ENCODE measurements around the gene CRADD. TPM values are rescaled to one million over a fixed set of nuclear protein-coding genes. Genes with fewer than 3 reads are reported as not detected.

Gene CRADD
- total and polyA plus RNA-seq, 4 donors = 6.3 to 28.9 (median 16.6) TPM

DNA sequence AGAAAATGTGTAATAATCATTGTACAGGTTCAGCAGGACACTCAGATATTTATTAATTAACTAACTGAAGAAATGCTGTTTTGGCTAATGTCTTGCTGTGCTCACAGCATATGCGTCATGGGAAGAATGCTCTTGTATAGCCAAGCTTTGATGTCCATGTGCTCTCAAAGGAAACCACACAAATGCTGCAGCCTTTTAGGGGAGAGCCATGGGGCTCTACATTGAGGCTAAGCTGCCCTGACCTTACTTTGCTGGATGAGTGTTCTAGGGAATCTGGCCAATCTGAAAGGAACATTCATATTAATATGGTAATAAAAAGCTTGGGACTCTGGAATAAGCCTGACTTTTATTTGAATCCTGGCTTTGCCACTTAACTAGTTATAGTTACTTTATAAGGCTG lies 9.5 kb upstream of the CRADD start:
- WGBS, 2 donors = 79 to 94% methylated on average over 1 of the region's 1 CpG
- peak in 1 of 3 donors; percentile 25 for DNase-seq
- H3K9me3 ChIP-seq (ENCODE audit: control insufficient read depth in 4 of 4, insufficient read depth in 3 of 4, low read length in 3 of 4) = peaks cover 0 to 2% (median 0%) of the 10 kb centered on the region in 4 donors
- no peak overlapping the region for H3K4me3 ChIP-seq
- no peaks in the 10 kb centered on the region for H3K4me1 ChIP-seq (ENCODE audit: control insufficient read depth in 5 of 5, insufficient read depth in 5 of 5, low read length in 5 of 5)
- no peaks in the 10 kb centered on the region for H3K36me3 ChIP-seq (ENCODE audit: control insufficient read depth in 4 of 4, insufficient read depth in 4 of 4, low read length in 4 of 4)
- H3K9ac ChIP-seq (ENCODE audit: insufficient read depth in 1 of 2, low read length in 2 of 2) = no peak overlapping the region
- TF ChIP-seq, protein P1, sequence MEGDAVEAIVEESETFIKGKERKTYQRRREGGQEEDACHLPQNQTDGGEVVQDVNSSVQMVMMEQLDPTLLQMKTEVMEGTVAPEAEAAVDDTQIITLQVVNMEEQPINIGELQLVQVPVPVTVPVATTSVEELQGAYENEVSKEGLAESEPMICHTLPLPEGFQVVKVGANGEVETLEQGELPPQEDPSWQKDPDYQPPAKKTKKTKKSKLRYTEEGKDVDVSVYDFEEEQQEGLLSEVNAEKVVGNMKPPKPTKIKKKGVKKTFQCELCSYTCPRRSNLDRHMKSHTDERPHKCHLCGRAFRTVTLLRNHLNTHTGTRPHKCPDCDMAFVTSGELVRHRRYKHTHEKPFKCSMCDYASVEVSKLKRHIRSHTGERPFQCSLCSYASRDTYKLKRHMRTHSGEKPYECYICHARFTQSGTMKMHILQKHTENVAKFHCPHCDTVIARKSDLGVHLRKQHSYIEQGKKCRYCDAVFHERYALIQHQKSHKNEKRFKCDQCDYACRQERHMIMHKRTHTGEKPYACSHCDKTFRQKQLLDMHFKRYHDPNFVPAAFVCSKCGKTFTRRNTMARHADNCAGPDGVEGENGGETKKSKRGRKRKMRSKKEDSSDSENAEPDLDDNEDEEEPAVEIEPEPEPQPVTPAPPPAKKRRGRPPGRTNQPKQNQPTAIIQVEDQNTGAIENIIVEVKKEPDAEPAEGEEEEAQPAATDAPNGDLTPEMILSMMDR (IDR thresholded peaks at IDR 0.05; ENCODE audit: control extremely low read depth, extremely low read depth) = no peak
- no peaks in the 10 kb centered on the region for H3K27me3 ChIP-seq (ENCODE audit: control insufficient read depth in 3 of 3, insufficient read depth in 3 of 3, low read length in 2 of 3)
- H3K27ac ChIP-seq (ENCODE audit: low read depth in 1 of 2, low read length in 1 of 2) = no peak overlapping the region
- ATAC-seq (ENCODE audit: insufficient read depth, low FRiP score) = no peak

DNA sequence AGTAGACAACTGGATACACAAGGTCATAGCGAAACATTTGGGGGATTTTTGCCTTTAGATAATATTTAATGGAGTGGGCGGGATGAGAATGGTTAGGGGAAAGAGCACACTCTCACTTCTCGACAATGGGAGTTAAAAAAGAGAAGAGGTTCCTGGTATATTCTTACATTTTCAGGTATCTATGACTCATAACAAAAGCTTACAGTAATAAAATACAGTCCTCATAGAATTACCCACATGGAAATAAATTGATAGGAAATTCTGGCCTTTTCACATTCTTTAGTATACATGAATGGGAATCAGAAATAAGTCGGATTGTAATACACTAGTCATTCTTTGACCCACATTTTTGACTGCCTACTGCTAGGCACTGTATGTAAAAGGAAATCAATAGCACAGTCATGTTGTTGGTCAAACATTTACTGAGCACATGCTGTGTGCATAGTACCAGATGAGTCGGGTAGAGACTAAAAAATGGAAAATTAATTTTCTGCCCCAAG lies 8.2 kb upstream of the CRADD start:
- H3K4me3 ChIP-seq = no peak overlapping the region
- no peaks in the 10 kb centered on the region for H3K4me1 ChIP-seq (ENCODE audit: control insufficient read depth in 5 of 5, insufficient read depth in 5 of 5, low read length in 5 of 5)
- H3K36me3 ChIP-seq (ENCODE audit: control insufficient read depth in 4 of 4, insufficient read depth in 4 of 4, low read length in 4 of 4) = no peaks in the 10 kb centered on the region
- H3K27ac ChIP-seq (ENCODE audit: low read depth in 1 of 2, low read length in 1 of 2) = no peak overlapping the region
- H3K27me3 ChIP-seq (ENCODE audit: control insufficient read depth in 3 of 3, insufficient read depth in 3 of 3, low read length in 2 of 3) = no peaks in the 10 kb centered on the region
- peaks cover 0 to 2% (median 0%) of the 10 kb centered on the region in 4 donors for H3K9me3 ChIP-seq (ENCODE audit: control insufficient read depth in 4 of 4, insufficient read depth in 3 of 4, low read length in 3 of 4)
- TF ChIP-seq, protein P1 (IDR thresholded peaks at IDR 0.05; ENCODE audit: control extremely low read depth, extremely low read depth) = no peak
- 77 to 89% methylated on average over 5 of the region's 5 CpGs for WGBS, 2 donors
- ATAC-seq (ENCODE audit: insufficient read depth, low FRiP score) = no peak
- H3K9ac ChIP-seq (ENCODE audit: insufficient read depth in 1 of 2, low read length in 2 of 2) = no peak overlapping the region
- DNase-seq = no peak

DNA sequence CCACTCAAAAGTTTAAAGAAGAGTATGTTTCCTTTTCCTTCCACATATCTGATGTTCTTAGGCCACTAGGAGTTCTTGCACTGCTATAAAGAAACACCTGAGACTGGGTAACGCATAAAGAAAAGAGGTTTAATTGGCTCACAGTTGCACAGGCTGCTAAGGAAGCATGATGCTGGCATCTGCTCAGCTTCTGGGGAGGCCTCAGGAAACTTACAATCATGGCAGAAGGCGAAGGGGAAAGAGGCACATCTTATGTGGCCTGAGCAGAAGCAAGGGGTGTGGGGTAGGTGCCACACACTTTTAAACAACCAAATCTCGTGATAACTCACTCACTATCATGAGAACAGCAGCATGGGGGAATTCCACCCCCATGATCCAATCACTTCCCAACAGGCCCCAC lies 7.7 kb upstream of the CRADD start:
- no peak overlapping the region for H3K4me3 ChIP-seq
- no peak for ATAC-seq (ENCODE audit: insufficient read depth, low FRiP score)
- no peaks in the 10 kb centered on the region for H3K36me3 ChIP-seq (ENCODE audit: control insufficient read depth in 4 of 4, insufficient read depth in 4 of 4, low read length in 4 of 4)
- TF ChIP-seq, protein P1 (IDR thresholded peaks at IDR 0.05; ENCODE audit: control extremely low read depth, extremely low read depth) = no peak
- H3K9ac ChIP-seq (ENCODE audit: insufficient read depth in 1 of 2, low read length in 2 of 2) = no peak overlapping the region
- no peaks in the 10 kb centered on the region for H3K4me1 ChIP-seq (ENCODE audit: control insufficient read depth in 5 of 5, insufficient read depth in 5 of 5, low read length in 5 of 5)
- WGBS, 2 donors = 91 to 95% methylated on average over 3 of the region's 3 CpGs
- no peaks in the 10 kb centered on the region for H3K27me3 ChIP-seq (ENCODE audit: control insufficient read depth in 3 of 3, insufficient read depth in 3 of 3, low read length in 2 of 3)
- DNase-seq = no peak
- no peak overlapping the region for H3K27ac ChIP-seq (ENCODE audit: low read depth in 1 of 2, low read length in 1 of 2)
- H3K9me3 ChIP-seq (ENCODE audit: control insufficient read depth in 4 of 4, insufficient read depth in 3 of 4, low read length in 3 of 4) = peaks cover 0 to 2% (median 0%) of the 10 kb centered on the region in 4 donors

DNA sequence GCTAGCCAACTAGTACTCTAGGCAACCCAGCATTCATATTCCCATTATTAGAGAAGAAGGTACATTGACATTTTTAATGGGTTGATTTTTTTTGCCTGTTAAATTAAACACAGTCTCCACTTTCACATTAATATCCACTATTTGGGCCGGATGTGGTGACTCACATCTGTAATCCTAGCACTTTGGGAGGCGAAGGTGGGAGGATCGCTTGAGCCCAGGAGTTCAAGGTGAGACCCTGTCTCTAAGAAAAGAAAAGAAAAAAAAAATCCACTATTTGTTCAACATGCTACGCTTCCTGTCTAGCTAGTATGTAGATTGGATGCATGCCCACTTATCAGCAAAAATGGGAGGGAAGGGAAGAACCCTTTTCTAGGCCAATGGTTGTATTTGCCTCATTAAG lies 7.1 kb upstream of the CRADD start:
- 91 to 94% methylated on average over 4 of the region's 4 CpGs for WGBS, 2 donors
- TF ChIP-seq, protein P1 (IDR thresholded peaks at IDR 0.05; ENCODE audit: control extremely low read depth, extremely low read depth) = no peak
- no peak overlapping the region for H3K4me3 ChIP-seq
- peaks cover 0 to 2% (median 0%) of the 10 kb centered on the region in 4 donors for H3K9me3 ChIP-seq (ENCODE audit: control insufficient read depth in 4 of 4, insufficient read depth in 3 of 4, low read length in 3 of 4)
- H3K27me3 ChIP-seq (ENCODE audit: control insufficient read depth in 3 of 3, insufficient read depth in 3 of 3, low read length in 2 of 3) = no peaks in the 10 kb centered on the region
- H3K4me1 ChIP-seq (ENCODE audit: control insufficient read depth in 5 of 5, insufficient read depth in 5 of 5, low read length in 5 of 5) = no peaks in the 10 kb centered on the region
- H3K9ac ChIP-seq (ENCODE audit: insufficient read depth in 1 of 2, low read length in 2 of 2) = no peak overlapping the region
- DNase-seq (no peak), ATAC-seq (ENCODE audit: insufficient read depth, low FRiP score) (no peak)
- no peaks in the 10 kb centered on the region for H3K36me3 ChIP-seq (ENCODE audit: control insufficient read depth in 4 of 4, insufficient read depth in 4 of 4, low read length in 4 of 4)
- H3K27ac ChIP-seq (ENCODE audit: low read depth in 1 of 2, low read length in 1 of 2) = no peak overlapping the region

All from lung (tissue), 12 donors.